Adrenal gland (tissue), 12 donors: Measurements from ENCODE around the gene AGAP3. TPM values are rescaled to one million over a fixed set of nuclear protein-coding genes. Genes with fewer than 3 reads are reported as not detected.

Source experiments
- DNase-seq, 7 donors: peaks; one replicate each; pipeline ENCODE4 v3.0.0-alpha.2; 2019 to 2020
- H3K27ac ChIP-seq, 5 donors: fragments of 200-600 bp; sonication (generic) in 4 of 5; 1 replicate in 3 of 5; 2 replicates in 2 of 5; pipeline versions ENCODE4 v1.5.1 to v1.8.0; 2016 to 2020; ENCODE audit warnings: mild to moderate bottlenecking in 1 of 5
- H3K27me3 ChIP-seq: fragments of 200-600 bp; 2 replicates; pipeline ENCODE4 v1.8.0; 2021
- H3K36me3 ChIP-seq, 2 donors: fragments of 200-600 bp; replicated peaks in 1 of 2; 1 replicate in 1 of 2; 2 replicates in 1 of 2; pipeline versions ENCODE4 v1.5.1 to v1.8.0; 2018 to 2022
- H3K4me1 ChIP-seq, 2 donors: fragments of 200-600 bp; replicated peaks in 1 of 2; 1 replicate in 1 of 2; 2 replicates in 1 of 2; pipeline versions ENCODE4 v1.5.1 to v1.8.0; 2018 to 2021
- H3K4me3 ChIP-seq, 4 donors: fragments of 200-600 bp; sonication (generic) in 3 of 4; one replicate each; pipeline ENCODE4 v1.5.1; 2016 to 2018
- H3K9me3 ChIP-seq, 3 donors: fragments of 200-600 bp; sonication (generic) in 1 of 3; replicated peaks in 1 of 3; 1 replicate in 2 of 3; 2 replicates in 1 of 3; pipeline versions ENCODE4 v1.5.1 to v1.8.0; 2016 to 2021
- POLR2A ChIP-seq, 2 donors: fragments of 450-650 bp; IDR thresholded peaks; one replicate each; pipeline ENCODE4 v1.6.1; 2017; ENCODE audit warnings: antibody characterized with exemption in 2 of 2, mild to moderate bottlenecking in 2 of 2, moderate library complexity in 1 of 2
- WGBS, 4 donors: extraction: QIAGEN DNeasy Blood & Tissue Kit in 2 of 4; methylation state at CpG; one replicate each; pipeline versions ENCODE4 v1.1.5 to v1.1.7; 2013 to 2017; 5-methylcytosine and 5-hydroxymethylcytosine counted together
- intact Hi-C, 2 donors: fragments of 100-400 bp; cut with DNase I; formaldehyde crosslinking; loops; one replicate each; pipeline versions ENCODE4 v1.14.1 to v1.15.0; 2022 to 2023
- polyA plus RNA-seq, 3 donors: library from polyadenylated mRNA; stranded (reverse); fragments of 200-250 nt in 2 of 3; fragments of 350-450 nt in 1 of 3; fragmentation: Illumina TruSeq in 1 of 3; extraction: RNeasy Lipid Tissue Mini Kit (QIAGEN cat#74804) in 1 of 3; gene quantifications; one replicate each; pipeline ENCODE4 v1.2.3, GENCODE V29; 2013 to 2014
- total RNA-seq, 9 donors: library from RNA; depleted of rRNA in 4 of 9; stranded (reverse); fragments of >200 nt in 4 of 9; fragments of 120-200 nt in 1 of 9; fragmentation: NEBNext Ultra II Directional in 1 of 9; extraction: Animal tissue kit (Norgen Biotek cat#: 25700) in 1 of 9; gene quantifications; one replicate each; pipeline versions ENCODE4 v1.1.0 to v1.2.4, GENCODE V29; 2013 to 2023
- TF ChIP-seq, protein P1 (sequence below), 6 experiments: fragments of 450-650 bp in 4 of 6; fragments of 200-600 bp in 2 of 6; sonication (generic) in 1 of 6; IDR thresholded peaks; 1 replicate in 5 of 6; 2 replicates in 1 of 6; pipeline versions ENCODE4 v1.5.1 to v1.8.0; 2016 to 2021; ENCODE audit warnings: antibody characterized with exemption in 6 of 6, mild to moderate bottlenecking in 2 of 6, moderate library complexity in 1 of 6
- donor health status: healthy with polysubstance abuse.
- donor health status: Bipolar disorder and iron deficiency.
- donor health status: DM: yes; HTN: yes; CAD: no.
- donor health status: DM: no; HTN: no; CAD: no.
- donor health status: DM: no; HTN: no; CAD: no.
- donor health status: DM: yes; HTN: yes; CAD: no.

AGAP3 gene
- total and polyA plus RNA-seq, 12 donors = 17.2 to 236 (median 50.9) TPM

DNA sequence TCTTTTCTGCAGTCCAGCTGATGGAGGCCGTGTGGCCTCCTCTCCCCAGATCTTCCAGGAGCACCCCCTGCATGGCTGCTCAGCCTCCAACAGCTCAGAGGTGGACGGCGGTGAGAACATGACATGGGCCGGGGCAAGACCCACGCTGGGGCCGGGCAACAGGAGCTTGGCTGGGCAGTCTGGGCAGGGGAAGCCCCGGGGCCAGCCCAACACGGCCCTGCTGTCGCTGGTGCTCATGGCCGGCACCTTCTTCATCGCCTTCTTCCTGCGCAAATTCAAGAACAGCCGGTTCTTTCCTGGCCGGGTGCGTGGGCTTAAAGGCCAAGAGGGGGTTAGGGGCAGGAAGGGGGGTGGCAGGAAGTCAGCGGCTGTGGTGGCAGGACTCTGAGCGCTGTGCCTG lies 12.3 kb upstream of the AGAP3 start:
- intact Hi-C loops = no loop called here
- no peak overlapping the region for H3K27ac ChIP-seq
- no peak for DNase-seq
- H3K9me3 ChIP-seq = no peaks in the 10 kb centered on the region
- H3K36me3 ChIP-seq = peaks cover 0 to 66% of the 10 kb centered on the region in 2 donors
- H3K27me3 ChIP-seq = no peaks in the 10 kb centered on the region
- no peak overlapping the region for H3K4me3 ChIP-seq
- peaks cover 0 to 16% of the 10 kb centered on the region in 2 donors for H3K4me1 ChIP-seq
- TF ChIP-seq, protein P1, sequence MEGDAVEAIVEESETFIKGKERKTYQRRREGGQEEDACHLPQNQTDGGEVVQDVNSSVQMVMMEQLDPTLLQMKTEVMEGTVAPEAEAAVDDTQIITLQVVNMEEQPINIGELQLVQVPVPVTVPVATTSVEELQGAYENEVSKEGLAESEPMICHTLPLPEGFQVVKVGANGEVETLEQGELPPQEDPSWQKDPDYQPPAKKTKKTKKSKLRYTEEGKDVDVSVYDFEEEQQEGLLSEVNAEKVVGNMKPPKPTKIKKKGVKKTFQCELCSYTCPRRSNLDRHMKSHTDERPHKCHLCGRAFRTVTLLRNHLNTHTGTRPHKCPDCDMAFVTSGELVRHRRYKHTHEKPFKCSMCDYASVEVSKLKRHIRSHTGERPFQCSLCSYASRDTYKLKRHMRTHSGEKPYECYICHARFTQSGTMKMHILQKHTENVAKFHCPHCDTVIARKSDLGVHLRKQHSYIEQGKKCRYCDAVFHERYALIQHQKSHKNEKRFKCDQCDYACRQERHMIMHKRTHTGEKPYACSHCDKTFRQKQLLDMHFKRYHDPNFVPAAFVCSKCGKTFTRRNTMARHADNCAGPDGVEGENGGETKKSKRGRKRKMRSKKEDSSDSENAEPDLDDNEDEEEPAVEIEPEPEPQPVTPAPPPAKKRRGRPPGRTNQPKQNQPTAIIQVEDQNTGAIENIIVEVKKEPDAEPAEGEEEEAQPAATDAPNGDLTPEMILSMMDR (IDR thresholded peaks at IDR 0.05) = no peak
- TF ChIP-seq POLR2A (IDR thresholded peaks at IDR 0.05) = no peak
- WGBS, 4 donors = 90 to 93% (median 91%) methylated on average over 2 to 17 of the region's 17 CpGs

DNA sequence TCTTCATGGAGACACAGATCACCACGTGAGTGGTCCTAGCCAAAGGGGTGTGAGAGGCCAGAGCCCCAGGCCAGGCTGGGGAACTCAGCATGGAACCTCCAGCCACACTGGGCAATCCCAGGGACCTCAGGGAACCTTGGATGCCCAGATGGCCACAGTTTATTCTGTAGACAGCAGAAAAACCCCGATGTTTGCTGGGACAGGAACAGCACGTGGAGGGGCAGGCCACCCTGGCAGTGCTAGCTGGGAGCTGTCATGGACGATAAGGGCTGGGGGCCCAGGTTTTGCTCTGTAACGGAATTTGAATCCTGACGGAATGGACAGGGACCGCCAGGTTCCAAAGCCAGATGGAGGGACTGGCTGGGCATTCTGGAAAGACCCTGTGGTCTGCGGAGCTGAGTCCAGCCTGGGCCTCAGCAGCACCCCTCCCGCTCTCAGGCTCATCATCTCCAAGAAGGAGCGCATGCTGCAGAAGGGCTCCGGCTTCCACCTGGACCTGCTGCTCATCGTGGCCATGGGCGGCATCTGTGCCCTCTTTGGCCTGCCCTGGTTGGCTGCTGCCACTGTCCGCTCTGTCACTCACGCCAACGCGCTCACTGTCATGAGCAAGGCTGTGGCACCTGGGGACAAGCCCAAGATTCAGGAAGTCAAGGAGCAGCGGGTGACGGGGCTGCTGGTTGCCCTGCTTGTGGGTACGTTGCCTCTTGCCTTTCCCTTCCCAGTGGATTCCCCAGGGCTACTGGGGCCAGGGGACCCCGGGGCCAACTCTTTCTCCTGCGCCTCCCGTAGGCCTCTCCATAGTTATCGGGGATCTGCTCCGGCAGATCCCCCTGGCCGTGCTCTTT lies 11.2 kb upstream of the AGAP3 start:
- peaks cover 0 to 55% of the 10 kb centered on the region in 2 donors for H3K36me3 ChIP-seq
- H3K4me3 ChIP-seq = no peak overlapping the region
- no peaks in the 10 kb centered on the region for H3K9me3 ChIP-seq
- 92 to 93% (median 93%) methylated on average over 14 to 26 of the region's 26 CpGs for WGBS, 4 donors
- intact Hi-C loops = no loop called here
- H3K27ac ChIP-seq = no peak overlapping the region
- DNase-seq = no peak
- H3K27me3 ChIP-seq = no peaks in the 10 kb centered on the region
- TF ChIP-seq, protein P1 (IDR thresholded peaks at IDR 0.05) = no peak
- no peak for TF ChIP-seq POLR2A (IDR thresholded peaks at IDR 0.05)
- peaks cover 10 to 26% of the 10 kb centered on the region in 2 donors for H3K4me1 ChIP-seq

DNA sequence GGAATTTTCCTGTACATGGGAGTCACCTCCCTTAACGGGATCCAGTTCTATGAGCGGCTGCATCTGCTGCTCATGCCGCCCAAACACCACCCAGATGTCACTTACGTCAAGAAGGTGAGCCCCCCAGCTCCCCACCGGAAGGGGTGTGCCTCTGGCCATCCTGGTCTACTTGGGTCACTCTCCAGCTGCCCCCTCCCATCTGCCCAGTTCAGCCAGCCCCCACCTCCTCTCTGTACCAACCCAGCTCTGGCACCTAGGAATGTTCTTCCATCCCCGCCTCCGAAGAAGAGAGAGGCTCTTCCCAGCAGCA lies 10.7 kb upstream of the AGAP3 start:
- H3K9me3 ChIP-seq = no peaks in the 10 kb centered on the region
- WGBS, 4 donors = 83 to 90% (median 89%) methylated on average over 3 to 7 of the region's 7 CpGs
- peaks cover 0 to 50% of the 10 kb centered on the region in 2 donors for H3K36me3 ChIP-seq
- H3K27ac ChIP-seq = no peak overlapping the region
- intact Hi-C loops = no loop called here
- no peaks in the 10 kb centered on the region for H3K27me3 ChIP-seq
- TF ChIP-seq POLR2A (IDR thresholded peaks at IDR 0.05) = no peak
- TF ChIP-seq, protein P1 (IDR thresholded peaks at IDR 0.05) = no peak
- no peak overlapping the region for H3K4me3 ChIP-seq
- DNase-seq = no peak
- H3K4me1 ChIP-seq = peaks cover 10 to 26% of the 10 kb centered on the region in 2 donors

DNA sequence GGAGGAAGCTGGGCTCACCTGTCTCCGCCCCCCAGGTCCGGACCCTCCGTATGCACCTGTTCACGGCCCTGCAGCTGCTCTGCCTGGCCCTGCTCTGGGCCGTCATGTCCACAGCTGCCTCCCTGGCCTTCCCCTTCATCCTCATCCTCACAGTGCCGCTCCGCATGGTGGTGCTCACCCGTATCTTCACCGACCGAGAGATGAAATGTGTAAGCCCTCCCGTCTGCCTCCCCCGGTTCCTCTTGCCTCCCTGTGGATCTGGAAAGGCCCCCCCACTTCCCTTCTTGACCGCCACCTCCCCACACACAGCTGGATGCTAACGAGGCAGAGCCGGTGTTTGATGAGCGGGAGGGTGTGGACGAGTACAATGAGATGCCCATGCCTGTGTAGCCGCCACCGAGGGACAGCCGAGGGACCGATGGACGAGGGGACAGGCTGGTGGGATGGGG lies 10.3 kb upstream of the AGAP3 start:
- 86 to 89% (median 87%) methylated on average over 12 to 22 of the region's 22 CpGs for WGBS, 4 donors
- H3K4me3 ChIP-seq = no peak overlapping the region
- intact Hi-C loops = no loop called here
- no peaks in the 10 kb centered on the region for H3K27me3 ChIP-seq
- peaks cover 12 to 28% of the 10 kb centered on the region in 2 donors for H3K4me1 ChIP-seq
- DNase-seq = no peak
- TF ChIP-seq, protein P1 (IDR thresholded peaks at IDR 0.05) = no peak
- no peak for TF ChIP-seq POLR2A (IDR thresholded peaks at IDR 0.05)
- H3K36me3 ChIP-seq = peaks cover 0 to 46% of the 10 kb centered on the region in 2 donors
- no peak overlapping the region for H3K27ac ChIP-seq
- H3K9me3 ChIP-seq = no peaks in the 10 kb centered on the region
